ENCODE measurements around the gene ZFPM1.
"Not testable (repeated sequence)": the region's sequence is repeated elsewhere in the genome, so short reads cannot be mapped to it uniquely, and the experiment has no call there.

Gene ZFPM1

GRCh38 chr16:88514070-88514469, 61.0 kb downstream of the ZFPM1 start:
- TF ChIP-seq POLR2AphosphoS5 (IDR thresholded peaks at IDR 0.05; ENCODE audit: borderline replicate concordance, low read depth, low read length) (no peak), EZH2 (IDR thresholded peaks at IDR 0.05) (no peak), FOXP2 (optimal IDR thresholded peaks at IDR 0.05; ENCODE audit: control extremely low read depth, extremely low read length, insufficient read depth) (no peak)
- Histone ChIP-seq H3K36me3 (ENCODE audit: insufficient read depth, low read length) (no peaks in the 10 kb centered on the region), H3K4me3 (no peak overlapping the region), H3K9me3 (ENCODE audit: low read depth, low read length) (no peaks in the 10 kb centered on the region), H3K9ac (ENCODE audit: insufficient read length) (no peak overlapping the region), H3K27ac (no peak overlapping the region)
- DNase-seq (ENCODE audit: low read depth, low spot score), result no peak

GRCh38 chr16:88514526-88515232, 61.6 kb downstream of the ZFPM1 start:
- Histone ChIP-seq H3K9me3 (ENCODE audit: low read depth, low read length) (no peaks in the 10 kb centered on the region), H3K4me3 (no peak overlapping the region), H3K9ac (ENCODE audit: insufficient read length) (no peak overlapping the region), H3K36me3 (ENCODE audit: insufficient read depth, low read length) (no peaks in the 10 kb centered on the region), H3K27ac (no peak overlapping the region)
- DNase-seq (ENCODE audit: low read depth, low spot score), result no peak
- no peak for TF ChIP-seq FOXP2 (optimal IDR thresholded peaks at IDR 0.05; ENCODE audit: control extremely low read depth, extremely low read length, insufficient read depth)
- no peak for TF ChIP-seq EZH2 (IDR thresholded peaks at IDR 0.05)
- TF ChIP-seq POLR2AphosphoS5 (IDR thresholded peaks at IDR 0.05; ENCODE audit: borderline replicate concordance, low read depth, low read length), result no peak

GRCh38 chr16:88515371-88515770, 62.3 kb downstream of the ZFPM1 start:
- Histone ChIP-seq H3K27ac (no peak overlapping the region), H3K9me3 (ENCODE audit: low read depth, low read length) (no peaks in the 10 kb centered on the region), H3K9ac (ENCODE audit: insufficient read length) (no peak overlapping the region), H3K4me3 (no peak overlapping the region), H3K36me3 (ENCODE audit: insufficient read depth, low read length) (no peaks in the 10 kb centered on the region)
- DNase-seq (ENCODE audit: low read depth, low spot score), result no peak
- TF ChIP-seq EZH2 (IDR thresholded peaks at IDR 0.05) (no peak), FOXP2 (optimal IDR thresholded peaks at IDR 0.05; ENCODE audit: control extremely low read depth, extremely low read length, insufficient read depth) (no peak), POLR2AphosphoS5 (IDR thresholded peaks at IDR 0.05; ENCODE audit: borderline replicate concordance, low read depth, low read length) (no peak)

GRCh38 chr16:88515925-88516594, 63.0 kb downstream of the ZFPM1 start:
- Histone ChIP-seq H3K9ac (ENCODE audit: insufficient read length) (no peak overlapping the region), H3K4me3 (no peak overlapping the region), H3K27ac (no peak overlapping the region), H3K9me3 (ENCODE audit: low read depth, low read length) (no peaks in the 10 kb centered on the region), H3K36me3 (ENCODE audit: insufficient read depth, low read length) (no peaks in the 10 kb centered on the region)
- no peak for DNase-seq (ENCODE audit: low read depth, low spot score)
- no peak for TF ChIP-seq FOXP2 (optimal IDR thresholded peaks at IDR 0.05; ENCODE audit: control extremely low read depth, extremely low read length, insufficient read depth)
- no peak for TF ChIP-seq POLR2AphosphoS5 (IDR thresholded peaks at IDR 0.05; ENCODE audit: borderline replicate concordance, low read depth, low read length)

GRCh38 chr16:88516601-88517061, 63.6 kb downstream of the ZFPM1 start:
- Histone ChIP-seq H3K27ac (no peak overlapping the region), H3K36me3 (ENCODE audit: insufficient read depth, low read length) (no peaks in the 10 kb centered on the region), H3K9me3 (ENCODE audit: low read depth, low read length) (no peaks in the 10 kb centered on the region), H3K4me3 (no peak overlapping the region), H3K9ac (ENCODE audit: insufficient read length) (no peak overlapping the region)
- no peak for TF ChIP-seq EZH2 (IDR thresholded peaks at IDR 0.05)
- TF ChIP-seq POLR2AphosphoS5 (IDR thresholded peaks at IDR 0.05; ENCODE audit: borderline replicate concordance, low read depth, low read length), result no peak
- TF ChIP-seq FOXP2 (optimal IDR thresholded peaks at IDR 0.05; ENCODE audit: control extremely low read depth, extremely low read length, insufficient read depth), result no peak
- DNase-seq (ENCODE audit: low read depth, low spot score), result no peak

- H3K9ac ChIP-seq (ENCODE audit: insufficient read length); H3K9me3 ChIP-seq (ENCODE audit: low read depth, low read length); DNase-seq (ENCODE audit: low read depth, low spot score); H3K27ac ChIP-seq; H3K4me3 ChIP-seq; H3K36me3 ChIP-seq (ENCODE audit: insufficient read depth, low read length): not testable (repeated sequence)
Observed at GRCh38 chr16:88517208-88517774, 64.2 kb downstream of the ZFPM1 start.

- not testable (repeated sequence) for H3K9ac ChIP-seq (ENCODE audit: insufficient read length); H3K4me3 ChIP-seq; H3K27ac ChIP-seq; DNase-seq (ENCODE audit: low read depth, low spot score); H3K36me3 ChIP-seq (ENCODE audit: insufficient read depth, low read length); H3K9me3 ChIP-seq (ENCODE audit: low read depth, low read length)
Observed at GRCh38 chr16:88518411-88519111, 65.5 kb downstream of the ZFPM1 start.

- TF ChIP-seq EZH2 (IDR thresholded peaks at IDR 0.05), result no peak
- TF ChIP-seq FOXP2 (optimal IDR thresholded peaks at IDR 0.05; ENCODE audit: control extremely low read depth, extremely low read length, insufficient read depth), result no peak
- no peak for TF ChIP-seq POLR2AphosphoS5 (IDR thresholded peaks at IDR 0.05; ENCODE audit: borderline replicate concordance, low read depth, low read length)
Observed at GRCh38 chr16:88519240-88519639, 66.2 kb downstream of the ZFPM1 start.

More at GRCh38 chr16:88519240-88519639, 66.2 kb downstream of the ZFPM1 start:
- DNase-seq (ENCODE audit: low read depth, low spot score), result no peak
- no peak overlapping the region for H3K4me3 ChIP-seq
- no peak overlapping the region for H3K27ac ChIP-seq
- no peaks in the 10 kb centered on the region for H3K9me3 ChIP-seq (ENCODE audit: low read depth, low read length)
- H3K36me3 ChIP-seq (ENCODE audit: insufficient read depth, low read length), result no peaks in the 10 kb centered on the region
- H3K9ac ChIP-seq (ENCODE audit: insufficient read length), result no peak overlapping the region
